Frontal cortex (tissue), 4 donors: ENCODE data around the gene NCL. TPM values are rescaled to one million over a fixed set of nuclear protein-coding genes. Genes with fewer than 3 reads are reported as not detected.
A peak's percentile ranks its signal among the peaks of the same experiment; 100 is the strongest.
"Not testable (repeated sequence)": the region's sequence is repeated elsewhere in the genome, so short reads cannot be mapped to it uniquely, and the experiment has no call there.

Experiments
- DNase-seq, 2 donors: peaks; one replicate each; pipeline ENCODE4 v3.0.0; 2012; ENCODE audit warnings: low spot score in 2 of 2
- FAIRE-seq: peaks from 2 replicates; lab custom pipeline; 2012; peaks lifted over from hg19 to GRCh38; lab: Jason Lieb, UNC
- total RNA-seq: library from RNA; depleted of rRNA; stranded (reverse); fragments of >200 nt; gene quantifications from one replicate; pipeline ENCODE4 v1.2.3, GENCODE V29; 2014
- donor health status: control.
- donor health status: control.
- donor health status: control.

NCL gene
- total RNA-seq, 1 donor from 2014 or later = 137 TPM

DNA sequence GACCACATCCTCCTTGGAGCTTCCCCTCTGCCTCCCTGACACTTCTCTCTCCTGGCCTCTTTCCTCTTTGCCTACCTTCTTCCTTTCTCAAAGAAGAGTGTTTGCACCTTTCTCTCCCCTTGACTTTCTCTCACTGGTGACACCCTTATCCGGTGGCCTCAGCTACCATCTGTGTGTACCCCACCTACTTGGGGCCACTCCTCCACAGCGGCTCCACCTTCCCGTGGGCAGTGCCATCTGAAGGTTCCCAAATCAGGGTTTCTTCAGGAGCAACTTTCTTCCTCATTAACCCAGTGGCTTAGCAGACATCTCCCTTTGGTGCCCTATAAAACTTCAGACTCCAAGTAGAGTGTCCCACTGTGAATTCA, 5.3 kb upstream of the NCL start:
- FAIRE-seq = no peak
- DNase-seq = no peak

DNA sequence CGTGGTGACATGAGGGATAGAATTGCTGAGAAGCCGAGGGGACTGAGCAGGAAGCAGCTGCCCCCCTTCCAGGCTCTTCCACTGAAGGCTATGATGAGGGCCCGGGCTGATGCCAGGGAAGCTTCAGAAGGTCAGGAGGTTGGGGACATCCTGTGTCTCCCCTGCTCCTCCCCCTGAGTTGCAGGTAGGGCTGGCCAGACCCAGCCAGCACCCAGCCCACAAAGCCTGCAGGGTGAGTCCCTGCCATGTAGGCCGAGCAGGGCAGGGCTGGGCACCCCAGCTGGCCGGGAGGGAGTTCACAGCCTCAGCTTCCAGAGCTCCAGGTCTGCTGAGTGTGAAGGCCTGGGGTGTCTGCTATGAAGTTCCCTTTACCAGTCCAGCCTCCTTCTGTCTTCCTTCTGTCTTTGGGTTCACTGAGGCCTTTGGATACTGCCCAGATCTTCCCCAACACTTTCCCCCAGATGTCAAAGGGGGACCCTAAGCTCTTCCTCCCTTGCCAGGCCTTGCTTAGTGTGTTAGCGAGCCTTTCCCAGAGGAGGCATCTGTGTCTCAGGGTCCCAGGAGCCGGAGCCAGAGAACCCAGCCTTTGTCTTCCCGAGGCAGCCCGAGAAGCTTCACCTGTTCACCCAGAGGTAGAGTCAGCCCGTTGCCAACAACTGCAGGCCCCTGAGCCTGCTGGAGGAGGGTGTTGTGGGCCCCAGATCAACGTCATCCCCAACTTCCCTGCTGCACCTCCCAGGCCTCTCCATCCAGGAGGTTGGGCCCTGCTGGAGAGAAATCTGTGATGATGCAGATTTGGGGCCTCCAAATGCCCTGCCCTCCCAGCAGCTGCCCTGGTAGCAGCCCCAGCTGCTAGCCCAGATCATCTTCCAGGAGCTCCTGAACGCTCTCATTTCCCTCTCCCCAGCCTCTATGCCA, 3.6 kb upstream of the NCL start:
- FAIRE-seq = no peak
- no peak for DNase-seq

- DNase-seq (no peak), FAIRE-seq (no peak)
These were observed 2.8 kb upstream of the NCL start for GRCh38 chr2:231467016-231467545.

DNA sequence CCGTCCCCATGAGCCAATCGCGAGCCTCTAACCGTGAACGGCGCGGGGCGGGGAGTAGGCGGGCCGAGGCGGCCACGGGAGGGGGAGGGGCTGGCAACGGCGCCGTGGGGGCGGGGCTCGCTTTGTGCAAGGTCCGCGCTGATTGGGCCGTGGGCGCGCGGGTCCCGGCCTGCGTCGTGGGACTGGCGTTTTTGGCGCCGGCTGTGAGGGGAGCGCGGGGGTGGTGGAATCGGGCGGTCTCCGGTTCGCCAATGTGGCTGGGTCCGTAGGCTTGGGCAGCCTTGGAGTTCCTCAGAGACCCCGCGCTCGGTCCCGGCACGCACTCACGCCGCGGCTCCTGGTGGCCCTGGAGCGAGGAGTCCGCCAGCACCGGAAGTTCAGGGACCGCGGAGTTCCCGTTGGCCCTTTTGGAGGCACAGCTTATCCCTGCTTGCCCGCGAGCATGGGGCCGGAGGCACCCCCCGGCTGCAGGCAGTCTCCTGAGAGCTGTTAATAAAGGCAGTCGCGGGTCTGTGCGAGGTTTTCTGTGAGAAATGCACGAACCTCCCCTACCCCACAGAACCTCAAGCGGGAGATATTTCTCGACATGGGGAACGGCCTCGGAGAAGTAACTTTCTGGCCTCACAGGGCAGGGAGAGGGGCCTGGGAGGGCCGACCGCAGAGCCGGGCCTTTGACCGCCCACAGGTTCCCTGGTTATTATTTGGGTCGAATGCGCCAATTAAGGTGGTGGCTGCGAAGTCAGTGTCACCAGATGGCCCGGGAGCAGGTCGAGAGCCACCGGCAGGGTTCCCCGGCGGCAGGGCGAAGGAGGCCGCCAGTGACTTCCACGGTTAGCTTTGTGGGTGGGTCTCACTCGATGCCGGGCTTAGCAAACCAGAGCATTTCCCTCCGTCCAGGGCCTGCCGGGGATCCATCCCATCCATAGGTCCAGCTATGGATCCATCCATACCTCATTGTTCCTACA, 574 bp upstream of the NCL start:
- FAIRE-seq = no peak

GRCh38 chr2:231462729-231463465, 1.4 kb downstream of the NCL start:
- FAIRE-seq (no peak), DNase-seq (no peak)

More for the DNA sequence above, 574 bp upstream of the NCL start:
- peak; percentile 98 to 99 for DNase-seq

DNA sequence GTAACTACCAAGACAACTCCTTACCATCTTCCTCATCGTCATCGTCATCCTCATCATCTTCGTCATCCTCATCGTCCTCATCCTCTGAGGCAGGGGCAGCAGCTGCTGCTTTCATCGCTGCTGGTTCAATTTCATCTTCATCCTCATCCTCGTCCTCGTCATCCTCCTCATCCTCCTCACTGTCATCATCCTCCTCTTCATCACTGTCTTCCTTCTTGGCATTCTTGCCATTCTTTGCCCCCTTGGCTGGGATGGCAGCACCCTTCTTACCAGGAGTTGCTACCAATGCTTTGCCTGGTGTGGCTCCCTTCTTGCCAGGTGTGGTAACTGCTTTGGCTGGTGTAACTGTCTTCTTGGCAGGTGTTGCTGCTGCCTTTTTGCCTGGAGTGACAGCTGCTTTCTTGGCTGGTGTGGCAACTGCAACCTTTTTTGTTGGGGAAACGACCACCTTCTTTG, 2.7 kb downstream of the NCL start:
- DNase-seq (no peak), FAIRE-seq (no peak)

DNA sequence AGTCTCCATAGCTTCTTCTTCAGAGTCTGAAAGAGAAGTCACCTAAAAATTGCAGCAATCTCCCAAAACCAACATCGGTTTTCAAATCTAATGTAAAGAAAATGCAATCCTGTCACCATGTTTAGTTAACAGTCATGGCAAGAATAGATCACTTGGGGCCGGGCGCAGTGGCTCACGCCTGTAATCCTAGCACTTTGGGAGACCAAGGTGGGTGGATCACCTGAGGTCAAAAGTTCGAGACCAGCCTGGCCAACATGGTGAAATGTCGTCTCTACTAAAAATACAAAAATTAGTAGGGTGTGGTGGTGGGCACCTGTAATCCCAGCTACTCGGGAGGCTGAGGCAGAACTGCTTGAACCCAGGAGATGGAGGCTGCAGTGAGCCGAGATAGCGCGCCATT, 3.4 kb downstream of the NCL start:
- DNase-seq, FAIRE-seq: not testable (repeated sequence)

DNA sequence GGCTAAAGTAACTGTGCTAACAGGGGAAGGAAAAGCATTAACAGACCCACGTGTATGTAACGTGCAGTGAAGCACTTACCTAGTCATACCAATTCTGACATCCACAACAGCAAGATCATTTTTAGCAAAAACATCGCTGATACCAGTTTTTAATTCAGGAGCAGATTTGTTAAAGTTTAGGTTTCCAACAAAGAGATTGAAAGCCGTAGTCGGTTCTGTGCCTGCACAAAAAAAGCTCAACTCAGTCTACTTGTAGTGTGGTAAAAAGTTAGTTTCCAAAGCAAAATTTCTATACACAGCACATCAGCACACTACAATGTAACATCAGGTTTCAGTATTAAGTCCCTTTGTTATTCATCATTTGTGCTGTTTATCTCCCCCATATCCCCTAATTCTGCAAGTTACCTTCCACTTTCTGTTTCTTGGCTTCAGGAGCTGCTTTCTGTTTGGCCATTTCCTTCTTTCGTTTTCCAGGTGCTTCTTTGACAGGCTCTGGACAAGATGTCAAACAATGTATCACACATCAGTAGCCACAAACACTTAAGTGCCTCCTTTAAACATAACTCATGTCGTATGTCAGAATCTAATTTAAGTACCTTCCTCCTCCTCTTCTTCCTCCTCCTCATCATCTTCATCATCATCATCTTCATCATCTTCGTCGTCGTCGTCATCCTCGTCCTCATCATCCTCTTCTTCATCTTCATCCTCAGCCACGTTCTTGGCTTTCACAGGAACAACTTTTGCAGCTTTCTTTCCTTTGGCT, 4.0 kb downstream of the NCL start:
- FAIRE-seq (no peak), DNase-seq (no peak)

- FAIRE-seq = no peak
- no peak for DNase-seq
These were observed 5.9 kb downstream of the NCL start for GRCh38 chr2:231458368-231458767.

DNA sequence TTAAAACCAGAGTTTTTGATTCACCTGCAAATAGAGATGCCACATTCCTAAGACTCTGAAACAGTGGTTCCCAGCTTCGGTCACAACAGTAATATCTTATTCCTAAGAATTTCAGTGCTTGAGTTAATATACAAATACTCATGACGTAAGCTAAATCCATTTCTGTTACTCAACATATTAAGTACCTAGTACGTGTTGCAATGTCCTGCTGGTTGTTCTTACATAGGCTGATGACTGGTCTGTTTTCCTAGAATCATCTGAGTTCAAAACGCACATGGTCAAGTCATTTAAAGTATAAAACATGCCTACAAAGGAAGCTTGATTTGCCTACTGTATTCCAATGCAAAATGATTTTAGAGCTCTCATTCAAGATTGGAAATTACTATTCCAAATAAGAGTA, 7.2 kb downstream of the NCL start:
- FAIRE-seq = no peak
- no peak for DNase-seq

- DNase-seq (no peak), FAIRE-seq (no peak)
These were observed 7.8 kb downstream of the NCL start for GRCh38 chr2:231456295-231457004.

- no peak for DNase-seq
- FAIRE-seq = no peak
These were observed 8.4 kb downstream of the NCL start for GRCh38 chr2:231455890-231456289.

DNA sequence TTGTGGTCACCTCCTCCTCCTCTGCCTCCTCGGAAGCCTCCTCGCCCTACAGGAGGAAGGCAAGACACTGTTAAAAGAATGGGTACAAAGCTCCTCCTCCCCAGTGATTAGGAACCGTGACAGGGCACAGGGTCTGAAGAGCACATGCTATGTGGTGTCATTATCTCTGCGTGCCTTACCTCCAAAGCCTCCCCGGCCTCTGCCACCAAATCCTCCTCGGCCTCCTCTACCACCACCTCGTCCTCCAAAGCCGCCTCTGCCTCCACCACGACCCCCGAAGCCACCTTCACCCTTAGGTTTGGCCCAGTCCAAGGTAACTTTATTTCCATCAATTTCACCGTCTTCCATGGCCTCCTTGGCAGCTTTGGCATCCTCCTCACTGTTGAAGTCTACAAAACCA, 9.1 kb downstream of the NCL start:
- DNase-seq (no peak), FAIRE-seq (no peak)

GRCh38 chr2:231454361-231454791, 9.9 kb downstream of the NCL start:
- FAIRE-seq (no peak), DNase-seq (no peak)

- no peak for DNase-seq
- no peak for FAIRE-seq
These were observed 11.3 kb downstream of the NCL start for GRCh38 chr2:231452799-231453508.

DNA sequence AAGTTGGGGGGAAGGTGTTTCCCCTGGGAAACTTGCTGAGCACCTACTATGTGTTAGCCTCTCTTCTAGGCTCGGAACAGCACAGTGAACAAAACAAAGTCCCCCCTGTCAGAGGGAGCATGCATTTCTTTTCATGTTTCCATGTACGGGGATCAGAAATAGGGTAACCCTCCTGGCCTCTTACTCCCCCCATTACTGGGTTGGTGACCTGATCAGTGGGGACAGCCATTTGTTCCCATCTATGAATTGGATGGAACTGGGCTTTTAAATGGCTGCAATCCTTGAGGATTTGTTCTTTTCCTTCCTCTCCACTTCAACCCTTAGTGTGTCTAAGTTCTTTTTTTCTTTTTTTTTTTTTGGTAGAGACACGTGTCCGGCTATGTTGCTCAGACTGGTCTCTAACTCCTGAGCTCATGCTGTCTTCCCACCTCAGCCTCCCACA, 13.7 kb downstream of the NCL start:
- FAIRE-seq (no peak), DNase-seq (no peak)

DNA sequence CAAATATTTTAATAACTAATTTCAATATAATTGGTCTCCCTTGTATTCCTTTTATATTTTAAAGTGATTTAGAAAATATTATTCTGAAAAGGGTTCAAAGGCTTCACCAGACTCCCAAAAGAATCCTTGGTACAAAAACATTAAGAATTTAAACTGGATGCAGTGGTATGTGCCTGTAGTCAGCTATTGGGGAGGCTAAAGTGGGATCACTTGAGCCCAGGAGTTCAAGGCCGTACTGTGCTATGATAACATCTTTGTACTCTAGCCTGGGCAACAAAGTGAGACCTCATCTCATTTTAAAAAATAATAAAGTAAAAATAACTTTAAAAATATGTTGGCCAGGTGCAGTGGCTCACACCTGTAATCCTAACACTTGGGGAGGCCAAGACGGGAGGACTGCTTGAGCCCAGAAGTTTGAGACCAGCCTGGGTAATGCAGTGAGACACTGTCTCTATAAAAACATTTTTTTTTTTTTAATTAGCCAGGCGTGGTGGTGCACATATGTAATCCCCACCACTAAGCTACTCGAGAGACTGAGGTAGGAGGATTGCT, 14.7 kb downstream of the NCL start:
- DNase-seq (no peak), FAIRE-seq (no peak)
